Effector memory CD4-positive, alpha-beta T cell (primary cell): Measurements from ENCODE around the gene CHRNA9.

Source experiments
- DNase-seq, 3 donors: peaks; one replicate each; pipeline ENCODE4 v3.0.0-alpha.2; 2020
- H3K27ac ChIP-seq: 2 replicates; pipeline ENCODE4 v1.7.0; 2013; ENCODE audit warnings: mild to moderate bottlenecking, low read length, moderate library complexity; ENCODE audit not compliant: insufficient read depth, poor library complexity, severe bottlenecking
- H3K27me3 ChIP-seq: replicated peaks from 2 replicates; pipeline ENCODE4 v1.7.0; 2013; ENCODE audit warnings: mild to moderate bottlenecking, low read length; ENCODE audit not compliant: insufficient read depth, control insufficient read depth, poor library complexity, severe bottlenecking
- H3K36me3 ChIP-seq: 2 replicates; pipeline ENCODE4 v1.7.0; 2013; ENCODE audit warnings: mild to moderate bottlenecking, low read length, moderate library complexity; ENCODE audit not compliant: control insufficient read depth, insufficient read depth
- H3K4me1 ChIP-seq: 2 replicates; pipeline ENCODE4 v1.7.0; 2013; ENCODE audit warnings: low read length, mild to moderate bottlenecking; ENCODE audit not compliant: control insufficient read depth, insufficient read depth, poor library complexity, severe bottlenecking
- H3K4me3 ChIP-seq: 2 replicates; pipeline ENCODE4 v1.7.0; 2013; ENCODE audit warnings: low read length, low read depth, mild to moderate bottlenecking; ENCODE audit not compliant: insufficient read depth, poor library complexity, severe bottlenecking
- H3K9me3 ChIP-seq: 2 replicates; pipeline ENCODE4 v1.7.0; 2013; ENCODE audit warnings: mild to moderate bottlenecking, low read length, moderate library complexity; ENCODE audit not compliant: control insufficient read depth

Gene CHRNA9

DNA sequence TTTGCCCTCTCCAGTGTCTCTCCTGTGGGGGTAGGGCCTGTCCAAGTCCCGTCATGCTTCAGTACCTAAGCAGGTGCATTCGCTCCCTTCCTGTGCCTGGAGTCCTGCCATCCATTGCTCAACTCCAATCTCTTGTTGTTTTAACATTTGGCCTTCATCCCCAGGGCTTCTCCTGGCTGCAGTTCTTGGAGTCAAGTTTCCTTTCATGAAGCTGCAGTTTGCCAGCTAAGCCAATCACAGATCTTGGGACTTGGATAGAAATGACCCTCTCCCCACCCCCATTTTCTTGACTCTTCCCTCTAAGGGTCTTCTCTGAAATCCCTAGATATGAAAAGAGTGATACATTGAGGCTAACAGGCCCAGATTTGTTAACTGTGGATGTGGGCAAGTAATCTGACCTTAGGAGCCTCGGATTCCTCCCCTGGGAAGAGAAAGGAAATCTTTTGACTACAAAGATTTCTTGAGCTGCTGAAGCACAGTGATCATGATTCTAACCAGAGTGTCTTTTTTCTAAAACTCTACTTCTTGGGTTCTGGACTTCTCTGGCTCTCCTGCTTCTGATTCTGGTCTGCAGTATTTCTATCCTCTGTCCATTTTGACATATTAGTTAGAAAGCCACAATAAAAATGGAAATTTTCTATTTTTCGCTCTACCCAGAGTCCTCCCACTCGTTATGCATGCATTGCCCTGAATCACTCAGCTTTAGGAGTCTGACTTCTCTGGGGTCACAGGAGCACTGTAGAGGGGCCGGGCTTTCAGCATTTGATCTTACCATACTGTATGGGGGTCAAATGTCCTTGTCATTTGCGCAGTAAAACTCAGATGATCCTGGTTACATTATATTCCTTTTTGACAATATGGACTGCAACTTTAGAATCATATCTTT, 61.0 kb downstream of the CHRNA9 start:
- H3K27me3 ChIP-seq, result no peaks in the 10 kb centered on the region
- no peaks in the 10 kb centered on the region for H3K9me3 ChIP-seq
- H3K4me3 ChIP-seq, result no peak overlapping the region
- no peaks in the 10 kb centered on the region for H3K36me3 ChIP-seq
- H3K27ac ChIP-seq, result no peak overlapping the region
- no peak for DNase-seq
- no peaks in the 10 kb centered on the region for H3K4me1 ChIP-seq

DNA sequence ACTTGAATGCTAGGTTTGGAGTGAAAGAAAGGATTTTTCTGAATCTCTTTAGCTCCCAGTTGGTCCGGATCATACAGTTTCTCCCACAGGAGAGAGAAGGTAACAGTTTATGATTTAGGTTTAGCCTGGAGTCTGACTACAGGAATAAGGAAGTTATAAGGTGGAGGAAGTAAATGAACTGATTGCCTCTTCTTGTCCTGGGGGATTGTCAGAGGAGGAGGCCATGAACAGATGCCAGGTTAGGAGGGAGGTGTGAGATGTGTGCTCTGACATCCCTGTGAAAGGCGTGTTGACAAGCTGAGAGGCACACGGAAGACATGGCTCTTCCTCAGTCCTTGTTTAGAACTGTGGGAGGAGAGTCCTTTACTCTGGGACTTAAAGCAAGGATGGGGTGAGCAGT, 64.4 kb downstream of the CHRNA9 start:
- Histone ChIP-seq H3K36me3 (no peaks in the 10 kb centered on the region), H3K4me1 (no peaks in the 10 kb centered on the region), H3K27ac (no peak overlapping the region), H3K27me3 (no peaks in the 10 kb centered on the region), H3K4me3 (no peak overlapping the region), H3K9me3 (no peaks in the 10 kb centered on the region)
- DNase-seq, result no peak

DNA sequence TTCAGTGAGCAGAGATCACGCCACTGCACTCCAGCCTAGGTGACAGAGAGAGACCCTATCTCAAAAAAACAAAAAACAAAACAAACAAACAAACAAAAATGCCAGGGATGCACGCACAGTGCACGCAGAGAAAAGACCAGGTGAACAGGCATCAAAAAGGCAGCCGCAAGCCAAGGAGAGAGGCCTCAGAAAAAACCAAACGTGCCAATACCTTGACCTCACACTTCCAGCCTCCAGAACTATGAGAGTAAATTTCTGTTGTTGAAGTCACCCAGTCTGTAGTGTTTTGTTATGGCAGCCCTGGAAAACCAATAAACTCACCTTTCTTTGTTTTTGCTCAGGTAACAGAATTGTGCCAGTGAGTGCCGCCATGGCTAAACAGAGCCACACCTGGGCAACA, 66.0 kb downstream of the CHRNA9 start:
- Histone ChIP-seq H3K36me3 (no peaks in the 10 kb centered on the region), H3K9me3 (no peaks in the 10 kb centered on the region), H3K27me3 (no peaks in the 10 kb centered on the region), H3K27ac (no peak overlapping the region), H3K4me1 (no peaks in the 10 kb centered on the region), H3K4me3 (no peak overlapping the region)
- no peak for DNase-seq

DNA sequence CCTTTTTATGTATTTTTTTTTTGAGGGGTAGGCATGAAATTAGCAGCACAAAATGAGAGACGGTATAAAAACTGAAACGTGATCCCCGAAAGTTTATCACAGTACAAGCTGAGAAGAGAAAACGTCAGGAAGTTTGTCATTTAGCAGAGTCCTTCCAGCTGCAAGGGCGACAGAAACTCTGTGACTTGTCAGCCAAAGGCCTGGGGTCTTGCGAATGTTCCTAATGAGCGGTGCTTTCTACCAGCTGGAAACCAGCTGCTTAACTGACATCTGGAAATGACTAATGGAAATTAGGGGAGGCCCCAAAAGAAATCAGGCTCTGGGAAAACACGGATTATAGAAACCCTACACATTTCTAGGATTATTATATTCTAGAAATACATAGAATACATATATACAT, 66.5 kb downstream of the CHRNA9 start:
- Histone ChIP-seq H3K36me3 (no peaks in the 10 kb centered on the region), H3K4me1 (no peaks in the 10 kb centered on the region), H3K4me3 (no peak overlapping the region), H3K27ac (no peak overlapping the region), H3K27me3 (no peaks in the 10 kb centered on the region), H3K9me3 (no peaks in the 10 kb centered on the region)
- DNase-seq, result no peak

DNA sequence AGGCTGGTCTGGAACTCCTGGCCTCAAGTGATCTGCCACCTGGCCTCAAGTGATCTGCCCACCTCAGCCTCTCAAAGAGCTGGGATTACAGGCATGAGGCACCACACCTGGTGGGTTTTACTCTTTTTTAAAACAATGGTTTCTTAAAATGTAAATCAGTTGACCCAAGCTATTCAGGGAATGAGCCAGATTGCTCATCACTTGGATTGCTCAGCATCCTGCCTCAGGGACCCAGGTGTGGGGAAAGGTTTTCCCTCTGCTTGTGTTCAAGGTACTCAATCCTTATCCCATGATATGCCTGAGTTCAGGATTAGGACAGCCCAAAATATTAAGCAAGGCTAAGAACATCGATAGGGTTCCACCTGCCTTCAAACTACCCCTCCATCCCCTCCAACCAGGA, 67.4 kb downstream of the CHRNA9 start:
- H3K4me3 ChIP-seq, result no peak overlapping the region
- H3K27me3 ChIP-seq, result no peaks in the 10 kb centered on the region
- DNase-seq, result no peak
- no peaks in the 10 kb centered on the region for H3K4me1 ChIP-seq
- H3K9me3 ChIP-seq, result no peaks in the 10 kb centered on the region
- H3K36me3 ChIP-seq, result no peaks in the 10 kb centered on the region
- H3K27ac ChIP-seq, result no peak overlapping the region

DNA sequence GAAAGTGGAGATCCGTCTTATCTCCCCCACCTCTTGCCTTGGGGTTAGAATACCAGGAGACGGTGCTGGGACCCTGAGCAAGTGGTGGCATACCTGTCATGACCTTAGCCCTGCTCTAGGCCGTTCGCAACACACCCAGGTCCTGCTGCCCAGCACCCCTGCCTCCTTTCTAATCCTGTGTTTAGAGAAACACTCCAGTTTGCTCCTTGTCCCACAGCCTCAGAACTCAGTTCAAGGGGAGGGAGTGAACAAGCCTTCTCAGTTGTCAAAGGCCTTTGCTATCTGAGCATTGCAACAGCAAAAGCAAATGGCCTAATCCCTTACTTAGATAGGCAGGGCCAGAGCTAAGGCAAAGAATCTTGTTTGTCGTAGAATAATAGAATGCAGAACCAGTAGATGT, 67.9 kb downstream of the CHRNA9 start:
- Histone ChIP-seq H3K27ac (no peak overlapping the region), H3K27me3 (no peaks in the 10 kb centered on the region), H3K9me3 (no peaks in the 10 kb centered on the region), H3K4me1 (no peaks in the 10 kb centered on the region), H3K4me3 (no peak overlapping the region), H3K36me3 (no peaks in the 10 kb centered on the region)
- DNase-seq, result no peak
